Cardiac muscle cell (in vitro differentiated cells and primary cell): ENCODE data around the gene ARHGAP26. TPM values are rescaled to one million over a fixed set of nuclear protein-coding genes. Genes with fewer than 3 reads are reported as not detected.

Source experiments
- DNase-seq, 2 donors: peaks; one replicate each; pipeline versions ENCODE4 v3.0.0 to v3.0.0-alpha.2; 2010 to 2017; ENCODE audit warnings: low read depth in 1 of 2, low spot score in 1 of 2
- H3K27ac ChIP-seq: fragments of 200-600 bp; sonication (generic); 2 replicates; pipeline ENCODE4 v1.5.1; 2016
- H3K27me3 ChIP-seq: fragments of 200-600 bp; sonication (generic); 2 replicates; pipeline ENCODE4 v1.6.0; 2016; ENCODE audit warnings: control low read depth
- H3K36me3 ChIP-seq: fragments of 200-600 bp; sonication (generic); 2 replicates; pipeline ENCODE4 v1.5.1; 2016; ENCODE audit warnings: control low read depth
- H3K4me1 ChIP-seq: fragments of 200-600 bp; sonication (generic); 2 replicates; pipeline ENCODE4 v1.8.1; 2017; ENCODE audit warnings: low read depth, mild to moderate bottlenecking, mixed run types
- H3K4me3 ChIP-seq: fragments of 200-600 bp; sonication (generic); 2 replicates; pipeline ENCODE4 v1.5.1; 2016; ENCODE audit warnings: mild to moderate bottlenecking
- H3K9me3 ChIP-seq: fragments of 200-600 bp; sonication (generic); 2 replicates; pipeline ENCODE4 v1.5.1; 2017; ENCODE audit warnings: low read depth, mild to moderate bottlenecking, control low read depth
- polyA plus RNA-seq: library from polyadenylated mRNA; unstranded; fragments of >200 nt; fragmentation: Nextera tagmentation; extraction: Ambion mirVana; gene quantifications from 2 replicates; pipeline ENCODE4 v1.2.1, GENCODE V29; 2016
- total RNA-seq: library from RNA; depleted of rRNA; stranded (reverse); fragments of >200 nt; gene quantifications from 2 replicates; pipeline ENCODE4 v1.2.3, GENCODE V29; 2016
- TF ChIP-seq, protein P1 (sequence below): IDR thresholded peaks from 2 replicates; pipeline ENCODE4 v1.5.1; 2012; ENCODE audit warnings: low read depth, mild to moderate bottlenecking, low read length

ARHGAP26 gene
- total and polyA plus RNA-seq, 2 experiments from 2014 or later: 12.7 to 16.2 TPM

GRCh38 chr5:143119291-143119769, 349.2 kb downstream of the ARHGAP26 start:
- Histone ChIP-seq H3K36me3 (no peaks in the 10 kb centered on the region), H3K27me3 (no peaks in the 10 kb centered on the region), H3K4me3 (no peak overlapping the region), H3K27ac (no peak overlapping the region), H3K9me3 (no peaks in the 10 kb centered on the region), H3K4me1 (no peaks in the 10 kb centered on the region)
- no peak for DNase-seq
- TF ChIP-seq, protein P1, sequence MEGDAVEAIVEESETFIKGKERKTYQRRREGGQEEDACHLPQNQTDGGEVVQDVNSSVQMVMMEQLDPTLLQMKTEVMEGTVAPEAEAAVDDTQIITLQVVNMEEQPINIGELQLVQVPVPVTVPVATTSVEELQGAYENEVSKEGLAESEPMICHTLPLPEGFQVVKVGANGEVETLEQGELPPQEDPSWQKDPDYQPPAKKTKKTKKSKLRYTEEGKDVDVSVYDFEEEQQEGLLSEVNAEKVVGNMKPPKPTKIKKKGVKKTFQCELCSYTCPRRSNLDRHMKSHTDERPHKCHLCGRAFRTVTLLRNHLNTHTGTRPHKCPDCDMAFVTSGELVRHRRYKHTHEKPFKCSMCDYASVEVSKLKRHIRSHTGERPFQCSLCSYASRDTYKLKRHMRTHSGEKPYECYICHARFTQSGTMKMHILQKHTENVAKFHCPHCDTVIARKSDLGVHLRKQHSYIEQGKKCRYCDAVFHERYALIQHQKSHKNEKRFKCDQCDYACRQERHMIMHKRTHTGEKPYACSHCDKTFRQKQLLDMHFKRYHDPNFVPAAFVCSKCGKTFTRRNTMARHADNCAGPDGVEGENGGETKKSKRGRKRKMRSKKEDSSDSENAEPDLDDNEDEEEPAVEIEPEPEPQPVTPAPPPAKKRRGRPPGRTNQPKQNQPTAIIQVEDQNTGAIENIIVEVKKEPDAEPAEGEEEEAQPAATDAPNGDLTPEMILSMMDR: no peak

DNA sequence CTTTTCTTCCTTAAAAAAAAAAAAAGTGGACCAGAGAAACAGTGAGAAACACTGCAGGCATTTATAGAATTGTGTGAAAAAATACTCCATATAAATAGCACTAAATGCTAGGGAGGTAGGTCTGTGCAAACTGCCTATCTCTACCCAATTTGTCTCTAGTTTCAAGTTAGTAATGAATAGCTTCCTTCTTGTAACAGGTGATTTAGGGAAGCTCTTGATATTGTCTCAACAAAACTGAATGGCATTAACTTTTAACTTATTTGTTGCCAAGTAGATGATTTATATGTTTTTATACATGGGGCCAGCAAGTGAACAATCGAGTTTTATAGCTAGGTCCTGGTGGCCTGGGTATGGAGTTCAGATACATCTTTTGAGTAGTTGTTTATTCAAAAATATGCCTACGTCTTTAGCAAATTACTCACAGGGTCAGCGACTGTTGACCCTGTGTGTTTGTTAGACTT, 349.7 kb downstream of the ARHGAP26 start:
- Histone ChIP-seq H3K27ac (no peak overlapping the region), H3K4me1 (peaks cover 1% of the 10 kb centered on the region), H3K27me3 (no peaks in the 10 kb centered on the region), H3K9me3 (no peaks in the 10 kb centered on the region), H3K36me3 (no peaks in the 10 kb centered on the region), H3K4me3 (no peak overlapping the region)
- TF ChIP-seq, protein P1: no peak
- no peak for DNase-seq

GRCh38 chr5:143120460-143121134, 350.4 kb downstream of the ARHGAP26 start:
- H3K9me3 ChIP-seq: no peaks in the 10 kb centered on the region
- TF ChIP-seq, protein P1: no peak
- no peak for DNase-seq
- H3K27ac ChIP-seq: no peak overlapping the region
- no peaks in the 10 kb centered on the region for H3K36me3 ChIP-seq
- no peaks in the 10 kb centered on the region for H3K27me3 ChIP-seq
- H3K4me3 ChIP-seq: no peak overlapping the region
- peaks cover 8% of the 10 kb centered on the region for H3K4me1 ChIP-seq

GRCh38 chr5:143121135-143121475, 350.9 kb downstream of the ARHGAP26 start:
- no peak for DNase-seq
- Histone ChIP-seq H3K36me3 (no peaks in the 10 kb centered on the region), H3K27me3 (no peaks in the 10 kb centered on the region), H3K4me3 (no peak overlapping the region), H3K9me3 (no peaks in the 10 kb centered on the region), H3K4me1 (peaks cover 13% of the 10 kb centered on the region), H3K27ac (no peak overlapping the region)
- TF ChIP-seq, protein P1: no peak

GRCh38 chr5:143124593-143124992, 354.4 kb downstream of the ARHGAP26 start:
- Histone ChIP-seq H3K36me3 (no peaks in the 10 kb centered on the region), H3K27ac (no peak overlapping the region), H3K9me3 (no peaks in the 10 kb centered on the region), H3K27me3 (no peaks in the 10 kb centered on the region), H3K4me3 (no peak overlapping the region), H3K4me1 (peaks cover 30% of the 10 kb centered on the region)
- DNase-seq: no peak
- TF ChIP-seq, protein P1: no peak
